Measurements from ENCODE around the gene WNK2. TPM values are rescaled to one million over a fixed set of nuclear protein-coding genes. Genes with fewer than 3 reads are reported as not detected.
A peak's percentile ranks its signal among the peaks of the same experiment; 100 is the strongest.

Gene WNK2
- total RNA-seq, 1 experiment from 2014 or later = 69.4 TPM

DNA sequence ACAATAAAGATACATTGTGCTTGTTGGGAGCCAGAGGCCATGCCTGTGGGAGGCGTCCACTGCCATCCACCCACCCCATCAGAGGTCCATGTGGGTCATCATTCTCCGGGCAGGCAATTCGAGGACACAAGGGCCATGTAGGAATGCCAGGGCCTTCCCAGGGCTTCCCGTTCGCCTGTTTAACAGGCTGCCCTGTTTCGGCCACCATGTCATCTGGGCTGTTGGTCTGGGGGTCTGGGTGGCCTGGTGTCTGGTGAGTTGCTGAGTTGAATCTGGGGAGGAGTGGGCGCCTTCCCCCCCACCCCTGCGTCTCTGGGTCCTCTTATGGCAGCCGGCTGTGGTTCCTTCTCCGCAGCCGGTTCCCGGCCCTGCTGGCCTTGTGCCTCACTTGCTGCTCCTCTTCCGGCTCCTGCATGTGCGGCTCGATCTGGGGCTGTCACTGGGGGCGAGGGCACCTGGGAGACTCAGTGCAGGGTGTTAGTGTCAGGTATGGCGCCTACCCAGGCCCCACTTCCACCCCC, 117.4 kb downstream of the WNK2 start:
- no peaks in the 10 kb centered on the region for H3K9me3 ChIP-seq (ENCODE audit: control insufficient read depth, low read depth, low read length)
- Mint-ChIP-seq H3K4me3 (no peak overlapping the region), H3K27ac (peak overlapping the region in 1 of 3 experiments; percentile 18; a peak in 1 of 7 replicates), H3K36me3 (ENCODE audit: insufficient read depth in 1 of 3, low read depth in 3 of 3) (peaks cover 0 to 5% (median 4%) of the 10 kb centered on the region in 3 experiments; a peak in 5 of 7 replicates), H3K27me3 (ENCODE audit: low read depth) (no peaks in the 10 kb centered on the region), H3K9me3 (no peaks in the 10 kb centered on the region), H3K4me1 (peaks cover 5 to 18% of the 10 kb centered on the region in 2 experiments)
- DNase-seq = peak; percentile 26
- no peak overlapping the region for H3K27ac ChIP-seq (ENCODE audit: insufficient read length, low read depth, low read length)
- no peak overlapping the region for H2BK5ac ChIP-seq (ENCODE audit: insufficient read length, low read length)
- H4K20me1 ChIP-seq (ENCODE audit: control insufficient read depth, insufficient read depth, insufficient read length) = no peaks in the 10 kb centered on the region
- no peak overlapping the region for H3K56ac ChIP-seq (ENCODE audit: insufficient read length, low read depth, low read length)
- H4K91ac ChIP-seq (ENCODE audit: insufficient read length, low read depth, low read length) = no peak overlapping the region
- TF ChIP-seq, protein P1, sequence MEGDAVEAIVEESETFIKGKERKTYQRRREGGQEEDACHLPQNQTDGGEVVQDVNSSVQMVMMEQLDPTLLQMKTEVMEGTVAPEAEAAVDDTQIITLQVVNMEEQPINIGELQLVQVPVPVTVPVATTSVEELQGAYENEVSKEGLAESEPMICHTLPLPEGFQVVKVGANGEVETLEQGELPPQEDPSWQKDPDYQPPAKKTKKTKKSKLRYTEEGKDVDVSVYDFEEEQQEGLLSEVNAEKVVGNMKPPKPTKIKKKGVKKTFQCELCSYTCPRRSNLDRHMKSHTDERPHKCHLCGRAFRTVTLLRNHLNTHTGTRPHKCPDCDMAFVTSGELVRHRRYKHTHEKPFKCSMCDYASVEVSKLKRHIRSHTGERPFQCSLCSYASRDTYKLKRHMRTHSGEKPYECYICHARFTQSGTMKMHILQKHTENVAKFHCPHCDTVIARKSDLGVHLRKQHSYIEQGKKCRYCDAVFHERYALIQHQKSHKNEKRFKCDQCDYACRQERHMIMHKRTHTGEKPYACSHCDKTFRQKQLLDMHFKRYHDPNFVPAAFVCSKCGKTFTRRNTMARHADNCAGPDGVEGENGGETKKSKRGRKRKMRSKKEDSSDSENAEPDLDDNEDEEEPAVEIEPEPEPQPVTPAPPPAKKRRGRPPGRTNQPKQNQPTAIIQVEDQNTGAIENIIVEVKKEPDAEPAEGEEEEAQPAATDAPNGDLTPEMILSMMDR (conservative IDR thresholded peaks at IDR 0.05) = no peak
- no peaks in the 10 kb centered on the region for H3K79me2 ChIP-seq (ENCODE audit: insufficient read depth, low read length)
- no peak overlapping the region for H2BK15ac ChIP-seq (ENCODE audit: low read depth, low read length)
- H3K23ac ChIP-seq (ENCODE audit: insufficient read length, low read depth, low read length) = no peak overlapping the region
- H3K23me2 ChIP-seq (ENCODE audit: insufficient read length, low read depth, low read length, poor library complexity, severe bottlenecking) = no peaks in the 10 kb centered on the region
- H3K4me2 ChIP-seq (ENCODE audit: insufficient read depth, insufficient read length, low read length) = no peak overlapping the region
- no peak overlapping the region for H3K14ac ChIP-seq (ENCODE audit: insufficient read depth, low read length)
- no peak overlapping the region for H3K4ac ChIP-seq (ENCODE audit: low read depth, low read length)
- no peak overlapping the region for H2BK12ac ChIP-seq (ENCODE audit: insufficient read length, low read depth, low read length)
- H2AFZ ChIP-seq (ENCODE audit: low read length) = no peak overlapping the region
- no peaks in the 10 kb centered on the region for H3K4me1 ChIP-seq (ENCODE audit: insufficient read depth, low read length)
- no peaks in the 10 kb centered on the region for H3K27me3 ChIP-seq (ENCODE audit: insufficient read depth, low read length)
- no peak overlapping the region for H2BK120ac ChIP-seq (ENCODE audit: low read depth, low read length, poor library complexity, severe bottlenecking)
- H3K9ac ChIP-seq (ENCODE audit: extremely low read depth, insufficient read length, low read length) = no peak overlapping the region
- H4K8ac ChIP-seq (replicated peaks; ENCODE audit: insufficient read length, low read depth, low read length) = no peak overlapping the region
- no peaks in the 10 kb centered on the region for H3K79me1 ChIP-seq (ENCODE audit: insufficient read depth, low read depth, low read length, poor library complexity, severe bottlenecking)
- WGBS (ENCODE audit: extremely low coverage, insufficient read length, low lambda C conversion rate) = no CpG with 5 or more reads among the region's 17 CpGs
- no peak overlapping the region for H3K18ac ChIP-seq (ENCODE audit: insufficient read length, low read depth, low read length)
- H4K5ac ChIP-seq (ENCODE audit: insufficient read length, low read depth, low read length) = no peak overlapping the region
- no peak overlapping the region for H2BK20ac ChIP-seq (ENCODE audit: low read depth, low read length, poor library complexity, severe bottlenecking)
- H2AK5ac ChIP-seq (ENCODE audit: insufficient read length, low read length) = no peak overlapping the region
- H3T11ph ChIP-seq (ENCODE audit: low read length) = no peak overlapping the region

All from H9 (cell line).